HEK293T (cell line): ENCODE data around the gene THOC5.

ENCODE experiments used
- BHLHE40 ChIP-seq: fragments of 450-650 bp; IDR thresholded peaks from 2 replicates; pipeline ENCODE4 v1.6.1; 2016; ENCODE audit warnings: mild to moderate bottlenecking, moderate library complexity, borderline replicate concordance
- CTBP1 ChIP-seq: fragments of 450-650 bp; IDR thresholded peaks from 2 replicates; pipeline ENCODE4 v1.6.1; 2016; ENCODE audit warnings: borderline replicate concordance
- ELF4 ChIP-seq: fragments of 450-650 bp; IDR thresholded peaks from 2 replicates; pipeline ENCODE4 v1.6.1; 2017; ENCODE audit warnings: antibody characterized with exemption
- FOXK2 ChIP-seq: fragments of 450-650 bp; IDR thresholded peaks from 2 replicates; pipeline ENCODE4 v1.6.1; 2016; ENCODE audit warnings: mild to moderate bottlenecking
- FOXM1 ChIP-seq: fragments of 450-650 bp; IDR thresholded peaks from 2 replicates; pipeline ENCODE4 v1.6.1; 2017; ENCODE audit warnings: mild to moderate bottlenecking, borderline replicate concordance
- HDGF ChIP-seq: fragments of 450-650 bp; IDR thresholded peaks from 2 replicates; pipeline ENCODE4 v1.6.1; 2017; ENCODE audit warnings: antibody characterized with exemption, borderline replicate concordance
- NFRKB ChIP-seq: fragments of 450-650 bp; IDR thresholded peaks from 2 replicates; pipeline ENCODE4 v1.6.1; 2016; ENCODE audit warnings: mild to moderate bottlenecking, moderate library complexity
- SP1 ChIP-seq: fragments of 450-650 bp; IDR thresholded peaks from 2 replicates; pipeline ENCODE4 v1.6.1; 2017
- SUZ12 ChIP-seq: fragments of 450-650 bp; IDR thresholded peaks from 2 replicates; pipeline ENCODE4 v1.6.1; 2016; ENCODE audit warnings: mild to moderate bottlenecking
- ZNF384 ChIP-seq: fragments of 450-650 bp; IDR thresholded peaks from 2 replicates; pipeline ENCODE4 v1.6.1; 2016

GRCh38 chr22:29461263-29461662, 92.3 kb downstream of the THOC5 start:
- TF ChIP-seq HDGF, result no peak
- no peak for TF ChIP-seq NFRKB
- TF ChIP-seq FOXM1, result no peak
- no peak for TF ChIP-seq FOXK2
- TF ChIP-seq ZNF384, result no peak
- no peak for TF ChIP-seq SUZ12
- no peak for TF ChIP-seq ELF4
- TF ChIP-seq CTBP1, result no peak
- TF ChIP-seq BHLHE40, result no peak
- no peak for TF ChIP-seq SP1
